Epithelial cell of proximal tubule (primary cell): ENCODE results near the gene NRXN3. TPM values are rescaled to one million over a fixed set of nuclear protein-coding genes. Genes with fewer than 3 reads are reported as not detected.

ENCODE experiments used
- DNase-seq: peaks from one replicate; pipeline ENCODE4 v3.0.0-alpha.2; 2011; ENCODE audit warnings: low read depth
- H3K4me3 ChIP-seq: 2 replicates; pipeline ENCODE4 v1.5.1; 2011; ENCODE audit warnings: low read depth, mild to moderate bottlenecking, low read length
- CTCF ChIP-seq: conservative IDR thresholded peaks from 2 replicates; pipeline ENCODE4 v1.5.1; 2012; ENCODE audit warnings: low read depth, mild to moderate bottlenecking, low read length
- total RNA-seq: library from RNA; depleted of rRNA; stranded (reverse); fragments of >200 nt; gene quantifications from 2 replicates; pipeline ENCODE4 v1.2.3, GENCODE V29; 2015

NRXN3 gene
- total RNA-seq, 1 donor from 2014 or later, result 1.2 TPM

GRCh38 chr14:79281244-79282152 is 1111.3 kb downstream of the NRXN3 start:
- no peak overlapping the region for H3K4me3 ChIP-seq
- DNase-seq, result no peak
- TF ChIP-seq CTCF, result no peak

GRCh38 chr14:79284621-79285020 is 1114.4 kb downstream of the NRXN3 start:
- no peak for DNase-seq
- TF ChIP-seq CTCF, result no peak
- H3K4me3 ChIP-seq, result no peak overlapping the region

GRCh38 chr14:79285263-79285662 is 1115.1 kb downstream of the NRXN3 start:
- DNase-seq, result no peak
- no peak overlapping the region for H3K4me3 ChIP-seq
- no peak for TF ChIP-seq CTCF

- no peak overlapping the region for H3K4me3 ChIP-seq
- TF ChIP-seq CTCF, result no peak
- no peak for DNase-seq
Observed at GRCh38 chr14:79287976-79288375, 1117.8 kb downstream of the NRXN3 start.

- no peak for TF ChIP-seq CTCF
- H3K4me3 ChIP-seq, result no peak overlapping the region
- no peak for DNase-seq
Observed at GRCh38 chr14:79293482-79294177, 1123.5 kb downstream of the NRXN3 start.

GRCh38 chr14:79294499-79294898 is 1124.3 kb downstream of the NRXN3 start:
- peak; percentile 1 for DNase-seq
- TF ChIP-seq CTCF, result no peak

More at GRCh38 chr14:79294499-79294898, 1124.3 kb downstream of the NRXN3 start:
- no peak overlapping the region for H3K4me3 ChIP-seq
